Measurements from ENCODE around the gene DGKZ.

GRCh38 chr11:46381819-46382645 is 34.8 kb downstream of the DGKZ start:
- no peak for TF ChIP-seq ARNT (IDR thresholded peaks at IDR 0.05)
- no peak for TF ChIP-seq BHLHE40 (IDR thresholded peaks at IDR 0.05; ENCODE audit: borderline replicate concordance)
- no peak for TF ChIP-seq SUZ12 (IDR thresholded peaks at IDR 0.05)
- TF ChIP-seq TARDBP (IDR thresholded peaks at IDR 0.05) = no peak
- TF ChIP-seq FOXM1 (IDR thresholded peaks at IDR 0.05; ENCODE audit: borderline replicate concordance) = no peak
- TF ChIP-seq FOXA1 (IDR thresholded peaks at IDR 0.05) = no peak
- no peak for TF ChIP-seq NFRKB (IDR thresholded peaks at IDR 0.05)
- TF ChIP-seq ZNF384 (IDR thresholded peaks at IDR 0.05) = no peak
- TF ChIP-seq ELF4 (IDR thresholded peaks at IDR 0.05) = no peak
- no peak for TF ChIP-seq FOXK2 (IDR thresholded peaks at IDR 0.05)
- no peak for TF ChIP-seq PKNOX1 (IDR thresholded peaks at IDR 0.05)
- TF ChIP-seq LEF1 (IDR thresholded peaks at IDR 0.05; ENCODE audit: borderline replicate concordance) = no peak
- no peak for TF ChIP-seq SP1 (IDR thresholded peaks at IDR 0.05)
- TF ChIP-seq L3MBTL2 (conservative IDR thresholded peaks at IDR 0.05) = peak; percentile 77

All from HEK293T (cell line).